Hepatic stellate cell (primary cell): ENCODE results near the gene SYT12.
"Not testable (repeated sequence)": the region's sequence is repeated elsewhere in the genome, so short reads cannot be mapped to it uniquely, and the experiment has no call there.

Experiments used
- DNase-seq: peaks from one replicate; pipeline ENCODE4 v3.0.0; 2011; ENCODE audit warnings: low spot score

The SYT12 gene

DNA sequence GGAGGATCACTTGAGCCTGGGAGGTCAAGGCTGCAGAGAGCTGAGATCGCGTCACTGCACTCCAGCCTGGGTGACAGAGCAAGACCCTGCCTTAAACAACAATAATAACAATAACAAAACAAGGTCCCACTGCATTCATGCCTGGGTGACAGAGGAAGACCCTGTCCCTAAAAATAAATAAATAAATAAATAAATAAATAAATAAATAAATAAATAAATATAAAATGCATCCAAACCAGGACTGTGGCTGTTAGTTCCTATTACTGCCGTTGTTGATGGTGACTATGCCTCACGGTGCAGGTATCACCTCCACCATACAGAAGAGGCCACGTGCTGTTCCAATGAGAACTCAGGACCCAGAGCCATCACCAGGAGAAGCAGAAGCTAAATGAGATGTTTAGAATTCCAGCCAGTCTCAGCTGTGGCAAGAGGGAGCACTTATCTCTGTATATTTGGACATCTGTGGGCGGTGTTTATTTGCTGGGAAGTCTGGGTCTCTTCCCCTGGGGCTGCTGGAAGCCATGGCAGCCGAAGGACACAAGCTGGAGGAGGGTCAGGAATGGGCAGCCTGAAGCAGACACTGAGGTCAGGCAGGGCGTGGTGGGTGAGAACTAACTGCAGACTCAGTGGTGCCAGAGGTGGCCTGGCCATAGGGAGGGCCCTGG is 26.2 kb upstream of the SYT12 start:
- DNase-seq: peak; percentile 87

DNA sequence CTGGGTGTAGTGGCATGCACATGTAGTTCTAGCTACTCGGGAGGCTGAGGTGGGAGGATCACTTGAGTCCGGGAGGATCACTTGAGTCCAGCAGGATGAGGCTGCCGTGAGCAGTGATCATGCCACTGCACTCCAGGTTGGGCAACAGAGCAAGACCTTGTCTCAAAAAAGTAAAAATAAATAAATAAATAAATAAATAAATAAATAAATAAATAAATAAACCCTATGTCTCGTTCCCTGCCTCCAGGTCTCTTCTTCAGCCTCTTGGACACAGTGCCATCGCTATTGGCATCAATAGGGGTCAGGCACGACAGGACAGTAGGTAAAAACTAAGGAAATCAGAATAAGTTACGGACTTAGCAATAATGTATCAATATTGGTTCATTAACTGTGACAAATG is 23.4 kb upstream of the SYT12 start:
- no peak for DNase-seq

- no peak for DNase-seq
These were observed 21.6 kb upstream of the SYT12 start for GRCh38 chr11:67001332-67001731.

DNA sequence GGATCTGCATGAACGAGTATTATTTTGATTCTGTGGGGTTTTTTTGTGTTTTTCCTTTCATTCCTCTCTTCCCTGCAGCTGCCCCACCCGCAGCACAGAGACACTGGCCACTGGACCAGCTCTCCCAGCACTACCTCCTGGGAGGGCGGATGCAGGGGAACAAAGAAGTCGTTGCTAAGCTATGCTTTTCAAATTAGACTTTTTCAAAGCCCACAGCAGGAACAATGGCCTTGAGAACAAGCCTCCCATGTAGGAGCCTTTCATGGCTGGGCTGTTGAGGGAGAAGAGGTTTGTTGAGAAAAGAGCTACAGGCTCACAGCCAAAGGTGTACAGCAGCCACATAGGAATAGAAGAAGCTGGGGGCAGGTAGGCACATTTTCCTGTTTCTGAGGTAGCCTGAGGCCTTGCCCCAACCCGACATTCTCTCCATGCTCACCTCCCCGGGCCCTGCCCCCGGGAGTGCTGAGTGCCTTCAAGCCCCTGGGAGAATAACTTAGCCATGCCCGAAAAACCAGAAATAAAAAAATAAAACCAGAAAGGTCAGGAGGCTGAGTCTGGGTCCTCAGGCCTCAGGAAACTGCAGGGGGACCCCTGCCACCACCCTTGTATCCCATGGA is 20.5 kb upstream of the SYT12 start:
- DNase-seq: no peak

- no peak for DNase-seq
These were observed 20.0 kb upstream of the SYT12 start for GRCh38 chr11:67002921-67003411.

DNA sequence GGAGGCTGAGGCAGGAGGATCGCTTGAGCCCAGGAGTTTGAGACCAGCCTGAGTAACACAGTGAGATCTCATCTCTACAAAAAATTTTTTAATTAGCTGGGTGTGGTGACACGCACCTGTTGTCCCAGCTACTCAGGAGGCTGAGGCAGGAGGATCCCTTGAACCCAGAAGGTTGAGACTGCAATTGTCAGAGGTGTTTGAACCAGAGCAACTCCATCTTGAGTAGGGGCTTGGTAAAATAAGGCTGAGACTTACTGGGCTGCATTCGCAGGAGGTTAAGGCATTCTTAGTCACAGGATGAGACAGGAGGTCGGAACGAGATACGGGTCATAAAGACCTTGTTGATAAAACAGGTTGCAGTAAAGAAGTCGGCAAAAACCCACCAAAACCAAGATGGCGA is 17.7 kb upstream of the SYT12 start:
- DNase-seq: not testable (repeated sequence)

GRCh38 chr11:67006029-67006884 is 16.7 kb upstream of the SYT12 start:
- DNase-seq: peak; percentile 52

DNA sequence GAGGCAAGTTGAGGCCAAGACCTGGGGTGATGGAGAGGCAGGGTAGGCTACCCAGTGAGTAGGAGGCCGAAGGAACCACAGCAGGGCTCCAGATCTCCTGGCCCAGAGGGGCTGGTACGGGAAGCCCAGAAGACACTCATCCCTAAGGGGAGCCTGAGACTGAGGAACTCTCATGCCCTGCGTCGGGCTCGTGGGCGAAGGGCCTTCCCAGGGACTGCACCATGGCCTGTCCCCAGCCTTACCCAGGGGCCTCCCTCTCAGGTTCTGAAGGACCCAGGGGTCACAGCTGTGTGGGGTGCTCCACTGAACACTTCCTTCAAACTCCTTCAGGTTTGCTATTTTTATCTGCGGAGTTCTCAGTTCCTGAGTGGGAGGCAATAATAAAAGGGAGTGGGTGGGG is 15.8 kb upstream of the SYT12 start:
- DNase-seq: no peak

DNA sequence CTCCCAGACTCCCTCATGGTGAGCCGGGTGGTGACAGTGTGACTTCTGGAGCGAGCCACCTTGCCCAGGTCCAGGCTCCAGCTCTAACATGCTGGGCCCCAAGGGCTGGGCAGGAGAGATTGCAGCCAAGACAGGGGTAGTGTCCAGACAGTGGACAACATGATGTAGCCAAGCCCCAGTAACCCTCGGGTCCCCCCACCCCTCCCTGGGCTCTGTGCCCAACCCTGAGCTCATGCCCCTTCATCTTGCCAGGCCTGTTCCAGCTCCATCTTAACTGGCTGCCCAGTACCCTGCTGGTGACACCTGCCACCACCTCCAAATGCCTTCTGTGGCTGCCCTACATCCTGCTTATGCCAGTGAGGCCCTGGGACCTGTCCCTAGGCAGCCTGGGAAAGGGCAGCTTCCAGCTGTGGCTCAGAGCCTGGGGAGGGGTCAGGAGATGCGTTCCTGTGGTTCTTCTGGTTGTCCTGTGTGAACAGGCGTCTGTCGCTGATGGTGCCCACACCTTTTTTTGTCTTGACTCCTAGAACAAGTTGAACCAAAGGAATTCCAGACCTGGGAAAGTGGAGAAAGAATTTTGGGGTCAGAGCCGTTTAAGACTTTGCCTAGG is 12.5 kb upstream of the SYT12 start:
- no peak for DNase-seq

- no peak for DNase-seq
These were observed 9.4 kb upstream of the SYT12 start for GRCh38 chr11:67013511-67014045.

- no peak for DNase-seq
These were observed 8.6 kb upstream of the SYT12 start for GRCh38 chr11:67014343-67014742.

GRCh38 chr11:67015048-67015447 is 7.9 kb upstream of the SYT12 start:
- no peak for DNase-seq

DNA sequence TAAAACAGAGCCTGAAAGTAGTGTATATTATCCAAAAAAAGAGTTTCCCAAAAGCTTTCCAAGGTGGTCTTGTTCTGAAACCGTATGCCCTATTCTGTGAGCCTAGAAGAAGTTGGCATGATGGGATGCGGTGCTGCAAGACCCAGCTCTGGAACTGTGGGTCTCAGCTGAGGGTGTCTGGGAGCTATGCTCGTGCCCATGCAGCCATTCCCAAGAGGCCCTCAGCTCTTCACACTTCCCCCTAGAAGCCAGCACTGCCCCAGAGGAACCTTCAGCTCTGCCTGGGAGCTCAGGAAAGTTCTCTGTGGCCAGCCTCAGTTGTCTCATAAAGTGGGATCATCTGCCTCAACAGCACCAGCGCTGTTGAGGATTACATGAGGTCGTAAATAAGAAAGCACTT is 6.4 kb upstream of the SYT12 start:
- no peak for DNase-seq

DNA sequence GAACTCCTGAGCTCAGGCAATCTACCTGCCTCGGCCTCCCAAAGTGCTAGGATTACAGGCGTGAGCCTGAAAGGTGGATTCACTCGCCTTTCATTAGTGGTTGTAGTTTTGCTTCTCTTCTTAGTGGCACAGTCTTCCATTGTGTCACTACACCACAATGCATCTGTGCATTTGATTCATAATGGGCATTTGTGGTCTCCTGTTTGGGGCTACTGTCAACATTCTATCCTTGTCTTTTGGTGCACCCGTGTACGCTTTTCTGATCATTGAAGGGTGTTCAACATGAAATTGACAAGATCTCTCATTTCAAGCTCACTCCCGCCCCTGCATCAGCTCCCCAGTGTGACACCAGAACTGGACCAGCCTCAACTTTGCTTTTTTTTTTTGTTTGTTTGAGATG is 2.0 kb upstream of the SYT12 start:
- DNase-seq: no peak

GRCh38 chr11:67022341-67022933 is 497 bp upstream of the SYT12 start:
- peak; percentile 37 for DNase-seq

GRCh38 chr11:67023957-67024353 is 1.0 kb downstream of the SYT12 start:
- no peak for DNase-seq

DNA sequence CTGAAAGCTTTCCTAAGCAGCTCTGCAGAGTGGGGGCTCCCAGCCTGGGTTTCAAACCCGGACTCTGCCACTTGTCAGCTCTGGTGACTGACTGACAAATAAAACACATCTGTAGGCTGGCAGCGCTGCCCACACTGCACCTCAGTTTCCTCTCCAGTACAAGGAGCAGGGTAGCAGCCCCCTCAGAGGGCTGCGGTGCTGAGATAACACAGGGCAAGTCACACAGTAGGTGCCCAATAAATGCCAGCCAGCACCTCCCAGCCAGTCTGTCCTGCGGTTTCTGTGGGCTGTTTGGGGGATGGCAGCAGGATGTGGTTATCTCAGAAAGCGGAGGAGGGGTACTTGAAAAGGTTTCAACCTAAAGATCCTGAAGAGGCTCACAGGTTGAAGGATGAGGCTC is 1.5 kb downstream of the SYT12 start:
- DNase-seq: no peak

DNA sequence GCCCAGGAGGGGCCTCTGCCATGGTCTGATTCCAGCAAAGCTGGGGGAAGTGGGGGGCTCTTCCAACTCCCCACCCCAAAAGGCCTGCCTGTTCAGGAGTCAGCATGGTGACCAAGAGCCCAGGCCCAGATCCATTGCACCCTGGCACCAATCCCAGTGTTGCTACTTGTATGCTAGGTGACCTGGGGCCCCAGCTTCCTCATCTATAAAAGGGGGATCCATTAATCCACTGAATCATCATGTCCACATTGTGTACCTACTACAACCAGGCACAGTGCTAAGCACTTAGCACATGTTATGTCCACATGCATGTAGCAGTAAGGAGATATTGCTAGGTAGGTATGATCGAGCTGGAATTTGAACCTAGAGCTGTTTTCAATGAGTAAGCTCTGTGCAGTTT is 2.0 kb downstream of the SYT12 start:
- no peak for DNase-seq

- DNase-seq: no peak
These were observed 2.8 kb downstream of the SYT12 start for GRCh38 chr11:67025750-67026149.

- no peak for DNase-seq
These were observed 4.0 kb downstream of the SYT12 start for GRCh38 chr11:67026941-67027340.

GRCh38 chr11:67027483-67027930 is 4.6 kb downstream of the SYT12 start:
- DNase-seq: no peak
